K562 (cell line): ENCODE data around the gene SLC7A10. TPM values are rescaled to one million over a fixed set of nuclear protein-coding genes. Genes with fewer than 3 reads are reported as not detected.

ENCODE experiments used
- ARNT ChIP-seq, 2 experiments: fragments of 450-650 bp; IDR thresholded peaks; 2 replicates each; pipeline ENCODE4 v1.6.1; 2016; ENCODE audit warnings: mild to moderate bottlenecking in 1 of 2
- CHD4 ChIP-seq: fragments of 200-600 bp; sonication (generic); IDR thresholded peaks from 3 replicates; pipeline ENCODE4 v1.6.1; 2012; ENCODE audit warnings: low read depth, mild to moderate bottlenecking, mixed read lengths, low read length, inconsistent platforms; ENCODE audit not compliant: insufficient read depth, insufficient replicate concordance, poor library complexity, severe bottlenecking
- ELF2 ChIP-seq: fragments of 250-450 bp; sonication (Bioruptor Pico); IDR thresholded peaks from 2 replicates; pipeline ENCODE4 v1.5.0; 2021; ENCODE audit warnings: mild to moderate bottlenecking
- EP400 ChIP-seq: fragments of 450-650 bp; IDR thresholded peaks from 2 replicates; pipeline ENCODE4 v1.6.1; 2017; ENCODE audit warnings: antibody characterized with exemption, mild to moderate bottlenecking, moderate library complexity
- ETV6 ChIP-seq, 3 experiments: fragments of 150-350 bp in 1 of 3; sonication (generic) in 1 of 3; formaldehyde crosslinking in 1 of 3; IDR thresholded peaks; 2 replicates each; pipeline versions ENCODE4 v1.6.1 to v1.8.0; 2014 to 2022; ENCODE audit warnings: borderline replicate concordance in 2 of 3, low read depth in 2 of 3, antibody characterized with exemption in 1 of 3, low read length in 1 of 3, mild to moderate bottlenecking in 1 of 3, missing genetic modification reagents in 1 of 3
- FOS ChIP-seq: IDR thresholded peaks from 3 replicates; pipeline ENCODE4 v1.6.1; 2011; ENCODE audit not compliant: insufficient read length; ENCODE audit errors: extremely low read depth
- HDAC1 ChIP-seq, 2 experiments: fragments of 450-650 bp; IDR thresholded peaks; 2 replicates each; pipeline ENCODE4 v1.6.1; 2016 to 2017; ENCODE audit warnings: inconsistent platforms in 1 of 2, mild to moderate bottlenecking in 1 of 2, moderate library complexity in 1 of 2
- HDGF ChIP-seq: fragments of 450-650 bp; IDR thresholded peaks from 2 replicates; pipeline ENCODE4 v1.6.1; 2016
- KAT7 ChIP-seq: sonication (generic); formaldehyde crosslinking; IDR thresholded peaks from 2 replicates; pipeline ENCODE4 v1.8.0; 2022; ENCODE audit warnings: missing genetic modification reagents, mild to moderate bottlenecking, borderline replicate concordance
- KAT8 ChIP-seq: fragments of 450-650 bp; IDR thresholded peaks from 2 replicates; pipeline ENCODE4 v1.6.1; 2016; ENCODE audit warnings: low read depth, mild to moderate bottlenecking
- MEF2A ChIP-seq: IDR thresholded peaks from 2 replicates; pipeline ENCODE4 v1.6.1; 2011; ENCODE audit warnings: low read depth, mild to moderate bottlenecking, low read length, moderate library complexity; ENCODE audit not compliant: control insufficient read depth
- NFRKB ChIP-seq: fragments of 450-650 bp; IDR thresholded peaks from 2 replicates; pipeline ENCODE4 v1.6.1; 2016; ENCODE audit warnings: low read depth
- POLR2H ChIP-seq: IDR thresholded peaks from 2 replicates; pipeline ENCODE4 v1.6.1; 2016; ENCODE audit warnings: missing genetic modification characterization, low read depth, mild to moderate bottlenecking, control low read depth, missing compliant biosample characterization, moderate library complexity
- RBM25 ChIP-seq: fragments of 200-400 bp; formaldehyde crosslinking; IDR thresholded peaks from 2 replicates; pipeline ENCODE4 v1.6.1; 2018; ENCODE audit warnings: low read length, low read depth, moderate library complexity; ENCODE audit not compliant: severe bottlenecking
- SUPT5H ChIP-seq: fragments of 450-650 bp; IDR thresholded peaks from 2 replicates; pipeline ENCODE4 v1.6.1; 2016
- TEAD4 ChIP-seq, 2 experiments: sonication (generic) in 1 of 2; formaldehyde crosslinking in 1 of 2; IDR thresholded peaks; 2 replicates each; pipeline versions ENCODE4 v1.6.1 to v1.8.0; 2012 to 2022; ENCODE audit warnings: borderline replicate concordance in 1 of 2, inconsistent platforms in 1 of 2, low read length in 1 of 2, mild to moderate bottlenecking in 1 of 2, missing genetic modification reagents in 1 of 2
- ZBED1 ChIP-seq: IDR thresholded peaks from 2 replicates; pipeline ENCODE4 v1.6.1; 2014
- ZNF24 ChIP-seq: fragments of 450-650 bp; IDR thresholded peaks from 2 replicates; pipeline ENCODE4 v1.6.1; 2016
- ZNF444 ChIP-seq: fragments of 250-450 bp; sonication (Bioruptor Pico); IDR thresholded peaks from 2 replicates; pipeline ENCODE4 v1.4.0; 2020; ENCODE audit warnings: mild to moderate bottlenecking, moderate library complexity
- ZNF561 ChIP-seq: fragments of 450-650 bp; formaldehyde crosslinking; conservative IDR thresholded peaks from 2 replicates; pipeline ENCODE4 v1.4.0; 2020; ENCODE audit warnings: mild to moderate bottlenecking, moderate library complexity
- ZNF644 ChIP-seq: fragments of 200-800 bp; sonication (Bioruptor generic); IDR thresholded peaks from 2 replicates; pipeline ENCODE4 v1.6.1; 2016; ENCODE audit warnings: low read depth, missing genetic modification characterization, missing compliant biosample characterization
- polyA plus RNA-seq, 8 experiments: library from polyadenylated mRNA; depleted of rRNA in 4 of 8; stranded (reverse) in 5 of 8; unstranded in 3 of 8; fragments of >200 nt; fragmentation: Nextera tagmentation in 2 of 8; fragmentation: Illumina TruSeq in 1 of 8; extraction: Ambion mirVana in 2 of 8; extraction: Trizol in 1 of 8; gene quantifications; 2 replicates each; pipeline versions ENCODE4 v1.2.1 to v1.2.3, GENCODE V29; 2011 to 2014; ENCODE audit warnings: inconsistent platforms in 1 of 8, missing spikeins in 1 of 8
- total RNA-seq, 7 experiments: library from RNA; depleted of rRNA in 6 of 7; stranded (reverse); fragments of >200 nt in 6 of 7; fragmentation: Illumina TruSeq in 2 of 7; extraction: Trizol in 2 of 7; gene quantifications; 2 replicates each; pipeline versions ENCODE4 v1.2.1 to v1.2.3, GENCODE V29; 2011 to 2021; ENCODE audit warnings: low replicate concordance in 1 of 7
- TF ChIP-seq, protein P1 (sequence below), 3 experiments: fragments of 200-800 bp in 1 of 3; sonication (Bioruptor generic) in 1 of 3; sonication (generic) in 1 of 3; formaldehyde crosslinking in 1 of 3; IDR thresholded peaks; 2 replicates each; pipeline versions ENCODE4 v1.6.1 to v1.8.0; 2016 to 2022; ENCODE audit warnings: mild to moderate bottlenecking in 2 of 3, missing compliant biosample characterization in 2 of 3, missing genetic modification characterization in 2 of 3, missing genetic modification reagents in 1 of 3
- TF ChIP-seq, protein P2 (sequence below), 2 experiments: IDR thresholded peaks; 2 replicates each; pipeline ENCODE4 v1.6.1; 2011; ENCODE audit warnings: borderline replicate concordance in 1 of 2, control low read depth in 1 of 2, low read depth in 1 of 2, low read length in 1 of 2, mild to moderate bottlenecking in 1 of 2, mixed read lengths in 1 of 2, moderate library complexity in 1 of 2; ENCODE audit not compliant: insufficient read depth in 1 of 2, insufficient read length in 1 of 2, poor library complexity in 1 of 2, severe bottlenecking in 1 of 2; ENCODE audit errors: extremely low read depth in 1 of 2
- TF ChIP-seq, protein P3 (sequence below): fragments of 450-650 bp; IDR thresholded peaks from 2 replicates; pipeline ENCODE4 v1.6.1; 2016; ENCODE audit warnings: antibody characterized with exemption

The SLC7A10 gene
- total and polyA plus RNA-seq, 9 of the 15 experiments (the other 6 are each of a cell fraction or from before 2014, with no cell fraction given): 0.07 TPM; not detected in 8

DNA sequence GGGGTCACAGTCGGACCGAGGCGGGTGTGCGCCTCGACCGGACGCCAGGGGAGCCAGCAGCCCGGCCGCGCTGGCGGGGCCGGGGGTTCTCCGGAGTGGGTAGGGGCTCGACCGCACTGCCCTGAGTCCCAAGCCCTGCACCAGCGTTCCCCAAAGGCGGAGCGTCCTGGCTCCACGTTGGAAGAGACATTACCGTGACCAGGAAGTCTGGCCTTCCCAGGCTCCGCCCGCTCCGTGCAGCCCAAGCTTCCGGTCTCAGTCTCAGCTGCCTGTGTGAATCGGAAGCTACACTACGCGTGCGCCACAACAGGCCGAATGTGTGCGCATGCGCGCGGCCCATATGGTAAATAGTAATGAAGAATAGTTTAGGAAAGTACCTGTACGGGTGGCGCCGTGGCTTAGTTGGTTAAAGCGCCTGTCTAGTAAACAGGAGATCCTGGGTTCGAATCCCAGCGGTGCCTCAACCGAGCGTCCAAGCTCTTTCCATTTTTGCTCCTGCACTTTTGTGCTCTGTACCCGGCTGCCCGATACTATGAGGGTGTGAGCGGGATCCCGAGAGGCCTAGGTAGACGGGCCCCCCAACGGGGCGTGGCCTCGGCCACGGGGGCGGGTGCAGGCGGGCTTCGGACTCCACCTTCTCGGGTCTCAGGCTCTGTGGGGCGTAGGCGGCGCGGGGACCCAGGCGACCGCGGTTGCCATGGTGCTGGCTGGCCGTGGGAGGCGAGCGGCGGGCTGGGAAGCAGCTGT, 48.8 kb downstream of the SLC7A10 start (continued):
- no peak for TF ChIP-seq KAT8
- TF ChIP-seq NFRKB: no peak
- no peak for TF ChIP-seq ZNF644 (tag)
- TF ChIP-seq, protein P1, sequence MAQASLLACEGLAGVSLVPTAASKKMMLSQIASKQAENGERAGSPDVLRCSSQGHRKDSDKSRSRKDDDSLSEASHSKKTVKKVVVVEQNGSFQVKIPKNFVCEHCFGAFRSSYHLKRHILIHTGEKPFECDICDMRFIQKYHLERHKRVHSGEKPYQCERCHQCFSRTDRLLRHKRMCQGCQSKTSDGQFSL (CRISPR knock-in tag; IDR thresholded peaks at IDR 0.05): peak; percentile 52; the same call in 1 of the 2 replicates
- TF ChIP-seq, protein P1 (tag; IDR thresholded peaks at IDR 0.05): no peak
- peak; percentile 72; the same call in 1 of the 2 replicates for TF ChIP-seq EP400
- peak; percentile 79 for TF ChIP-seq ELF2 (CRISPR knock-in tag)
- TF ChIP-seq HDGF: no peak
- TF ChIP-seq MEF2A: no peak
- TF ChIP-seq, protein P2, sequence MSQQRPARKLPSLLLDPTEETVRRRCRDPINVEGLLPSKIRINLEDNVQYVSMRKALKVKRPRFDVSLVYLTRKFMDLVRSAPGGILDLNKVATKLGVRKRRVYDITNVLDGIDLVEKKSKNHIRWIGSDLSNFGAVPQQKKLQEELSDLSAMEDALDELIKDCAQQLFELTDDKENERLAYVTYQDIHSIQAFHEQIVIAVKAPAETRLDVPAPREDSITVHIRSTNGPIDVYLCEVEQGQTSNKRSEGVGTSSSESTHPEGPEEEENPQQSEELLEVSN (IDR thresholded peaks at IDR 0.05; ENCODE audit: borderline replicate concordance in 1 of 2, extremely low read depth in 1 of 2, insufficient read depth in 1 of 2, insufficient read length in 1 of 2, low read depth in 1 of 2, low read length in 1 of 2, poor library complexity in 1 of 2, severe bottlenecking in 1 of 2): peak in 1 of 2 experiments; percentile 13
- no peak for TF ChIP-seq CHD4
- TF ChIP-seq FOS: peak; percentile 1
- TF ChIP-seq ETV6 (IDR thresholded peaks at IDR 0.05; ENCODE audit: borderline replicate concordance in 1 of 2, low read depth in 2 of 2, low read length in 1 of 2): peak in 1 of 2 experiments; percentile 39; a peak in 1 of 4 replicates
- no peak for TF ChIP-seq ETV6 (CRISPR knock-in tag; IDR thresholded peaks at IDR 0.05; ENCODE audit: borderline replicate concordance)
- TF ChIP-seq ZNF24: peak; percentile 30; the same call in 1 of the 2 replicates
- peak; percentile 72; the same call in 1 of the 2 replicates for TF ChIP-seq KAT7 (CRISPR knock-in tag)
- peak; percentile 94 for TF ChIP-seq SUPT5H
- TF ChIP-seq POLR2H (tag): peak; percentile 100
- TF ChIP-seq ZNF444 (CRISPR knock-in tag): no peak
- TF ChIP-seq HDAC1 (IDR thresholded peaks at IDR 0.05): peak; percentile 49 to 93; a peak in 3 of 4 replicates
- peak; percentile 72 for TF ChIP-seq TEAD4 (IDR thresholded peaks at IDR 0.05; ENCODE audit: low read length)
- no peak for TF ChIP-seq TEAD4 (CRISPR knock-in tag; IDR thresholded peaks at IDR 0.05; ENCODE audit: borderline replicate concordance)
- no peak for TF ChIP-seq ZBED1
- peak in 1 of 2 experiments; percentile 65; a peak in 1 of 4 replicates for TF ChIP-seq ARNT (IDR thresholded peaks at IDR 0.05)
- TF ChIP-seq RBM25: peak; percentile 39
- no peak for TF ChIP-seq ZNF561 (CRISPR knock-in tag)
- TF ChIP-seq, protein P3, sequence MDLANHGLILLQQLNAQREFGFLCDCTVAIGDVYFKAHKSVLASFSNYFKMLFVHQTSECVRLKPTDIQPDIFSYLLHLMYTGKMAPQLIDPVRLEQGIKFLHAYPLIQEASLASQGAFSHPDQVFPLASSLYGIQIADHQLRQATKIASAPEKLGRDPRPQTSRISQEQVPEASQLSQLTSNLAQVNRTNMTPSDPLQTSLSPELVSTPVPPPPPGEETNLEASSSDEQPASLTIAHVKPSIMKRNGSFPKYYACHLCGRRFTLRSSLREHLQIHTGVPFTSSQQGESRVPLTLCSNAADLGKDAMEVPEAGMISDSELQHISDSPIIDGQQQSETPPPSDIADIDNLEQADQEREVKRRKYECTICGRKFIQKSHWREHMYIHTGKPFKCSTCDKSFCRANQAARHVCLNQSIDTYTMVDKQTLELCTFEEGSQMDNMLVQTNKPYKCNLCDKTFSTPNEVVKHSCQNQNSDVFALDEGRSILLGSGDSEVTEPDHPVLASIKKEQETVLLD: peak; percentile 99
